Measurements from ENCODE around the gene IGSF21.

The IGSF21 gene

DNA sequence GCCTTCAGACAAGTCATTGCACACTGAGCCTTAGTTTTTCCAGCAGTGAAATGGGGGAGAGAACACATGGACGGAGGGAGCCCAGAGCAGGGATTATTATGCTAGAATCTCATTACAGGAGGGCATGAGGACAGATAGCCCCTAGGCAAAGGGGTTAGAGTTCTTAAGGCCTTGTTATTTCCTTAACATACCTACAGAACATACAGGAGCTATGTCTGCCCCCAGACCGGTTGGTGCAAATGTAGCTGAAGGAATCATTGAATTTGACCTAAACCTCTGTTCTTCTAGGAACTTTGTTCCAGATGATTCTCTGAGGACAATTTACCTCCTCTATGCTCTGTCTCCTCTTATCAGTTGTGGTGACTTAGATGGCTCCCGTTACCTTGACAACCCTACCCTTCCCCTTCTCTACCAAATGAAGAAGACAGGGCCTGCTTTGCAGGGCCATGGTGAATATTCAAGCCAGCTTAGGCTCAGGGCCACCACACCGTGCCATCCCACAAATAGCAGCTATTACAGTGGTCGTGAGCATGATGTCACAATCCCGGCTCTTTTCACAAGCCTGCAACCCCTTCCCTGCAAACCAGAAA lies 156.9 kb downstream of the IGSF21 start:
- Histone ChIP-seq H3K9me2 (ENCODE audit: low read depth, low read length) (no peaks in the 10 kb centered on the region), H3F3A (ENCODE audit: insufficient read depth, low read length) (no peaks in the 10 kb centered on the region), H3K36me3 (ENCODE audit: insufficient read depth, low read length) (no peaks in the 10 kb centered on the region), H3K27me3 (ENCODE audit: insufficient read depth, low read length) (no peaks in the 10 kb centered on the region), H3K4me2 (ENCODE audit: low read length) (no peak overlapping the region), H2AFZ (ENCODE audit: low read length) (no peak overlapping the region), H3K9ac (ENCODE audit: low read length) (no peak overlapping the region), H3K4me1 (ENCODE audit: insufficient read depth, low read length, severe bottlenecking) (no peaks in the 10 kb centered on the region), H3K9me3 (ENCODE audit: low read length) (no peaks in the 10 kb centered on the region), H3K4me3 (ENCODE audit: low read depth, low read length, poor library complexity, severe bottlenecking) (no peak overlapping the region), H3K27ac (ENCODE audit: low read depth, low read length, poor library complexity, severe bottlenecking) (no peak overlapping the region), H4K20me1 (ENCODE audit: insufficient read depth, low read length) (no peaks in the 10 kb centered on the region), H3K79me2 (ENCODE audit: insufficient read depth, low read length) (no peaks in the 10 kb centered on the region)
- TF ChIP-seq EZH2 (IDR thresholded peaks at IDR 0.05; ENCODE audit: borderline replicate concordance, low read length) = no peak
- TF ChIP-seq, protein P1, sequence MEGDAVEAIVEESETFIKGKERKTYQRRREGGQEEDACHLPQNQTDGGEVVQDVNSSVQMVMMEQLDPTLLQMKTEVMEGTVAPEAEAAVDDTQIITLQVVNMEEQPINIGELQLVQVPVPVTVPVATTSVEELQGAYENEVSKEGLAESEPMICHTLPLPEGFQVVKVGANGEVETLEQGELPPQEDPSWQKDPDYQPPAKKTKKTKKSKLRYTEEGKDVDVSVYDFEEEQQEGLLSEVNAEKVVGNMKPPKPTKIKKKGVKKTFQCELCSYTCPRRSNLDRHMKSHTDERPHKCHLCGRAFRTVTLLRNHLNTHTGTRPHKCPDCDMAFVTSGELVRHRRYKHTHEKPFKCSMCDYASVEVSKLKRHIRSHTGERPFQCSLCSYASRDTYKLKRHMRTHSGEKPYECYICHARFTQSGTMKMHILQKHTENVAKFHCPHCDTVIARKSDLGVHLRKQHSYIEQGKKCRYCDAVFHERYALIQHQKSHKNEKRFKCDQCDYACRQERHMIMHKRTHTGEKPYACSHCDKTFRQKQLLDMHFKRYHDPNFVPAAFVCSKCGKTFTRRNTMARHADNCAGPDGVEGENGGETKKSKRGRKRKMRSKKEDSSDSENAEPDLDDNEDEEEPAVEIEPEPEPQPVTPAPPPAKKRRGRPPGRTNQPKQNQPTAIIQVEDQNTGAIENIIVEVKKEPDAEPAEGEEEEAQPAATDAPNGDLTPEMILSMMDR (IDR thresholded peaks at IDR 0.05; ENCODE audit: low read length) = no peak

DNA sequence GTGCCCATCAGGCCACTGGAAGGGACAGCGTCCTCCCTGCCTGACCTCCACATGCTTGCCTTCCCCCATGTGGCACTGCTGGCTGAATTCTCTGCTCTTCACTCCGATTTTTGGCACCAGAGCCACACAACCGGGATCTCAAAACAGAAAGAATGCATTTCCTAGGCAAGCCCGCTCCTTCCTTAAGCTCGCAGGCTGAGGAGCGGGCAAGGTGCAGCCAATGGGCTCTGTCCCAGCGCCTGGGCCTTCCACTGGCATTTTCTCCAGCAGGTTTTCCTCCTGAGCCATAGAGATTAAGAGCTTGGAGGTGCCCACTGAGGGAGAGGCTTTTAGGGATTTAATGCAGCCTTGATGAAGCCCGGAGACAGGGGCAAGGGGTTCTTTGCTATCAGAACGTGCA lies 158.0 kb downstream of the IGSF21 start:
- Histone ChIP-seq H3K79me2 (ENCODE audit: insufficient read depth, low read length) (no peaks in the 10 kb centered on the region), H3K4me1 (ENCODE audit: insufficient read depth, low read length, severe bottlenecking) (no peaks in the 10 kb centered on the region), H2AFZ (ENCODE audit: low read length) (no peak overlapping the region), H3K4me3 (ENCODE audit: low read depth, low read length, poor library complexity, severe bottlenecking) (no peak overlapping the region), H3K36me3 (ENCODE audit: insufficient read depth, low read length) (no peaks in the 10 kb centered on the region), H4K20me1 (ENCODE audit: insufficient read depth, low read length) (no peaks in the 10 kb centered on the region), H3F3A (ENCODE audit: insufficient read depth, low read length) (no peaks in the 10 kb centered on the region), H3K9me2 (ENCODE audit: low read depth, low read length) (no peaks in the 10 kb centered on the region), H3K9me3 (ENCODE audit: low read length) (no peaks in the 10 kb centered on the region), H3K27me3 (ENCODE audit: insufficient read depth, low read length) (no peaks in the 10 kb centered on the region), H3K4me2 (ENCODE audit: low read length) (no peak overlapping the region), H3K9ac (ENCODE audit: low read length) (no peak overlapping the region), H3K27ac (ENCODE audit: low read depth, low read length, poor library complexity, severe bottlenecking) (no peak overlapping the region)
- TF ChIP-seq, protein P1 (IDR thresholded peaks at IDR 0.05; ENCODE audit: low read length) = no peak
- TF ChIP-seq EZH2 (IDR thresholded peaks at IDR 0.05; ENCODE audit: borderline replicate concordance, low read length) = no peak

DNA sequence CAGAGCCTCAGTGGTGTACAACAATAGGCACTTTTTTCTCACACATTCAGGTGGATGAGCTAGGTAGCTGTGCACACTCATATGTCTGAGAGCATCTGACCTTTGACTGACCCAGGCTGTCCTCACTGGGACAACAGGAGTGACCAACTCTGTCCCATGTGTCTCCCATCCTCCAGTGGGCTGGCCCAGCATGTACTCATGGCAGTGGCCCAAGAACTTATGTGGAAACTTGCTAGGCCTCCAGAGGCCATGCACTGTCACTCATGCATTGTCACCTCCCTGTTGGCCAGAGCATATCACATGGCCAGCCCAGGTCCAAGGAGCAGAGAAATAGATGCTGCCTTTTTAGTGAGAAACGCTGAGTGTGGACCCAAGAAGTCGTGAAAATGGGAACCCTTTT lies 158.8 kb downstream of the IGSF21 start:
- no peaks in the 10 kb centered on the region for H3F3A ChIP-seq (ENCODE audit: insufficient read depth, low read length)
- TF ChIP-seq, protein P1 (IDR thresholded peaks at IDR 0.05; ENCODE audit: low read length) = no peak
- no peaks in the 10 kb centered on the region for H3K9me2 ChIP-seq (ENCODE audit: low read depth, low read length)
- no peaks in the 10 kb centered on the region for H3K36me3 ChIP-seq (ENCODE audit: insufficient read depth, low read length)
- H3K9me3 ChIP-seq (ENCODE audit: low read length) = no peaks in the 10 kb centered on the region
- H2AFZ ChIP-seq (ENCODE audit: low read length) = no peak overlapping the region
- H3K4me2 ChIP-seq (ENCODE audit: low read length) = no peak overlapping the region
- H3K27ac ChIP-seq (ENCODE audit: low read depth, low read length, poor library complexity, severe bottlenecking) = no peak overlapping the region
- H3K4me3 ChIP-seq (ENCODE audit: low read depth, low read length, poor library complexity, severe bottlenecking) = no peak overlapping the region
- H3K9ac ChIP-seq (ENCODE audit: low read length) = no peak overlapping the region
- H3K79me2 ChIP-seq (ENCODE audit: insufficient read depth, low read length) = no peaks in the 10 kb centered on the region
- no peaks in the 10 kb centered on the region for H3K4me1 ChIP-seq (ENCODE audit: insufficient read depth, low read length, severe bottlenecking)
- no peaks in the 10 kb centered on the region for H3K27me3 ChIP-seq (ENCODE audit: insufficient read depth, low read length)
- H4K20me1 ChIP-seq (ENCODE audit: insufficient read depth, low read length) = no peaks in the 10 kb centered on the region

All from OCI-LY1 (cell line).